Colonic mucosa (tissue), 4 donors: ENCODE results near the gene OBP2B. TPM values are rescaled to one million over a fixed set of nuclear protein-coding genes. Genes with fewer than 3 reads are reported as not detected.

ENCODE experiments used
- DNase-seq: peaks from one replicate; pipeline ENCODE4 v3.0.0-alpha.2; 2020
- H3K27ac ChIP-seq: fragments of 200-600 bp; one replicate; pipeline ENCODE4 v1.8.0; 2021
- H3K27me3 ChIP-seq: fragments of 200-600 bp; one replicate; pipeline ENCODE4 v1.8.0; 2021
- H3K36me3 ChIP-seq: fragments of 200-600 bp; one replicate; pipeline ENCODE4 v1.8.0; 2021
- H3K4me1 ChIP-seq: fragments of 200-600 bp; one replicate; pipeline ENCODE4 v1.8.0; 2021; ENCODE audit warnings: mild to moderate bottlenecking
- H3K4me3 ChIP-seq: fragments of 200-600 bp; one replicate; pipeline ENCODE4 v1.8.0; 2021
- H3K9ac ChIP-seq, 2 donors: one replicate each; pipeline ENCODE4 v1.7.0; 2013; ENCODE audit warnings: control low read depth in 2 of 2, low read depth in 2 of 2, low read length in 2 of 2
- H3K9me3 ChIP-seq: fragments of 200-600 bp; one replicate; pipeline ENCODE4 v1.8.0; 2021
- CTCF ChIP-seq: fragments of 200-600 bp; IDR thresholded peaks from one replicate; pipeline ENCODE4 v1.8.0; 2022; ENCODE audit warnings: antibody characterized with exemption, mild to moderate bottlenecking
- intact Hi-C: fragments of 100-400 bp; cut with DNase I; formaldehyde crosslinking; loops from one replicate; pipeline ENCODE4 v1.14.1; 2022
- total RNA-seq, 2 donors: library from RNA; stranded (reverse); fragmentation: NEBNext Ultra II Directional in 1 of 2; extraction: Animal tissue kit (Norgen Biotek cat#: 25700) in 1 of 2; gene quantifications; one replicate each; pipeline ENCODE4 v1.2.1, GENCODE V29; 2021
- donor health status: healthy.
- donor health status: DM: no; HTN: no; CAD: no.
- donor health status: DM: no; HTN: no; CAD: no.

Gene OBP2B
- total RNA-seq, 2 donors from 2014 or later = not detected

GRCh38 chr9:133250741-133251170 lies 41.7 kb upstream of the OBP2B start:
- no peak for TF ChIP-seq CTCF
- intact Hi-C loops = no loop called here
- H3K9ac ChIP-seq = peak overlapping the region in 1 of 2 donors; percentile 57
- H3K27ac ChIP-seq = peak overlapping the region; percentile 84
- peak; percentile 66 for DNase-seq
- no peaks in the 10 kb centered on the region for H3K9me3 ChIP-seq
- H3K4me1 ChIP-seq = no peaks in the 10 kb centered on the region
- H3K4me3 ChIP-seq = no peak overlapping the region
- H3K36me3 ChIP-seq = no peaks in the 10 kb centered on the region
- no peaks in the 10 kb centered on the region for H3K27me3 ChIP-seq

- intact Hi-C loops = no loop called here
- no peak for TF ChIP-seq CTCF
- DNase-seq = no peak
- no peaks in the 10 kb centered on the region for H3K27me3 ChIP-seq
- H3K9me3 ChIP-seq = no peaks in the 10 kb centered on the region
- no peak overlapping the region for H3K4me3 ChIP-seq
- H3K4me1 ChIP-seq = no peaks in the 10 kb centered on the region
- H3K27ac ChIP-seq = no peak overlapping the region
- H3K36me3 ChIP-seq = no peaks in the 10 kb centered on the region
- no peak overlapping the region for H3K9ac ChIP-seq
These were observed 40.3 kb upstream of the OBP2B start for GRCh38 chr9:133249337-133249736.

GRCh38 chr9:133248726-133249295 lies 39.8 kb upstream of the OBP2B start:
- Histone ChIP-seq H3K4me1 (no peaks in the 10 kb centered on the region), H3K27ac (no peak overlapping the region), H3K36me3 (no peaks in the 10 kb centered on the region), H3K9me3 (no peaks in the 10 kb centered on the region), H3K4me3 (no peak overlapping the region), H3K27me3 (no peaks in the 10 kb centered on the region), H3K9ac (no peak overlapping the region)
- no peak for TF ChIP-seq CTCF
- DNase-seq = no peak
- intact Hi-C loops = no loop called here

GRCh38 chr9:133247632-133248031 lies 38.6 kb upstream of the OBP2B start:
- DNase-seq = no peak
- no peaks in the 10 kb centered on the region for H3K4me1 ChIP-seq
- no peaks in the 10 kb centered on the region for H3K27me3 ChIP-seq
- TF ChIP-seq CTCF = no peak
- no peak overlapping the region for H3K27ac ChIP-seq
- H3K4me3 ChIP-seq = no peak overlapping the region
- no peak overlapping the region for H3K9ac ChIP-seq
- no peaks in the 10 kb centered on the region for H3K36me3 ChIP-seq
- intact Hi-C loops = no loop called here
- H3K9me3 ChIP-seq = no peaks in the 10 kb centered on the region

GRCh38 chr9:133246991-133247390 lies 37.9 kb upstream of the OBP2B start:
- no peak for DNase-seq
- no peaks in the 10 kb centered on the region for H3K4me1 ChIP-seq
- no peak overlapping the region for H3K9ac ChIP-seq
- no peak overlapping the region for H3K4me3 ChIP-seq
- no peak overlapping the region for H3K27ac ChIP-seq
- no peak for TF ChIP-seq CTCF
- intact Hi-C loops = no loop called here
- no peaks in the 10 kb centered on the region for H3K9me3 ChIP-seq
- H3K36me3 ChIP-seq = no peaks in the 10 kb centered on the region
- H3K27me3 ChIP-seq = no peaks in the 10 kb centered on the region
